Activated B cell treated with CpG ODN at 0.5 μM for 24 hours (primary cell): Measurements from ENCODE around the gene TP73. TPM values are rescaled to one million over a fixed set of nuclear protein-coding genes. Genes with fewer than 3 reads are reported as not detected.

ENCODE experiments used
- ATAC-seq: fragments of 200-7000 bp; cut with Tn5 transposase; one replicate; pipeline ENCODE4 v1.10.0; 2021; ENCODE audit warnings: low read depth, mild to moderate bottlenecking, moderate library complexity
- CTCF ChIA-PET: fragments of 350-600 bp; sonication (Branson Sonifier 250); formaldehyde crosslinking; loops from one replicate; lab custom pipeline; 2021; ENCODE audit warnings: antibody characterized with exemption; lab: Charles Lee
- POLR2A ChIA-PET: fragments of 350-600 bp; sonication (Branson Sonifier 250); formaldehyde crosslinking; loops from one replicate; lab custom pipeline; 2021; ENCODE audit warnings: antibody characterized with exemption; lab: Charles Lee
- DNase-seq: peaks from one replicate; pipeline ENCODE4 v3.0.0; 2022
- H3K27ac Mint-ChIP-seq: one replicate; pipeline ENCODE4 v1.8.0; 2020; ENCODE audit warnings: mixed read lengths
- H3K27me3 Mint-ChIP-seq: one replicate; pipeline ENCODE4 v1.8.0; 2021; ENCODE audit warnings: mixed read lengths
- H3K36me3 Mint-ChIP-seq: one replicate; pipeline ENCODE4 v1.8.0; 2021; ENCODE audit warnings: low read depth, mixed read lengths
- H3K4me1 Mint-ChIP-seq: one replicate; pipeline ENCODE4 v1.8.0; 2021; ENCODE audit warnings: mixed read lengths
- H3K4me3 Mint-ChIP-seq: one replicate; pipeline ENCODE4 v1.8.0; 2020; ENCODE audit warnings: mild to moderate bottlenecking, mixed read lengths
- H3K9me3 Mint-ChIP-seq: one replicate; pipeline ENCODE4 v1.8.0; 2020; ENCODE audit warnings: mixed read lengths
- intact Hi-C: fragments of 100-400 bp; cut with micrococcal nuclease; formaldehyde crosslinking; loops from one replicate; pipeline ENCODE4 v1.15.1; 2024
- total RNA-seq: library from RNA; stranded (reverse); gene quantifications from 2 replicates; pipeline ENCODE4 v1.2.3, GENCODE V29; 2022
- TF ChIP-seq, protein P1 (sequence below): fragments of 200-600 bp; IDR thresholded peaks from one replicate; pipeline ENCODE4 v1.8.0; 2022; ENCODE audit warnings: antibody characterized with exemption, mild to moderate bottlenecking

TP73 gene
- total RNA-seq, 1 donor from 2014 or later = 2.6 TPM

DNA sequence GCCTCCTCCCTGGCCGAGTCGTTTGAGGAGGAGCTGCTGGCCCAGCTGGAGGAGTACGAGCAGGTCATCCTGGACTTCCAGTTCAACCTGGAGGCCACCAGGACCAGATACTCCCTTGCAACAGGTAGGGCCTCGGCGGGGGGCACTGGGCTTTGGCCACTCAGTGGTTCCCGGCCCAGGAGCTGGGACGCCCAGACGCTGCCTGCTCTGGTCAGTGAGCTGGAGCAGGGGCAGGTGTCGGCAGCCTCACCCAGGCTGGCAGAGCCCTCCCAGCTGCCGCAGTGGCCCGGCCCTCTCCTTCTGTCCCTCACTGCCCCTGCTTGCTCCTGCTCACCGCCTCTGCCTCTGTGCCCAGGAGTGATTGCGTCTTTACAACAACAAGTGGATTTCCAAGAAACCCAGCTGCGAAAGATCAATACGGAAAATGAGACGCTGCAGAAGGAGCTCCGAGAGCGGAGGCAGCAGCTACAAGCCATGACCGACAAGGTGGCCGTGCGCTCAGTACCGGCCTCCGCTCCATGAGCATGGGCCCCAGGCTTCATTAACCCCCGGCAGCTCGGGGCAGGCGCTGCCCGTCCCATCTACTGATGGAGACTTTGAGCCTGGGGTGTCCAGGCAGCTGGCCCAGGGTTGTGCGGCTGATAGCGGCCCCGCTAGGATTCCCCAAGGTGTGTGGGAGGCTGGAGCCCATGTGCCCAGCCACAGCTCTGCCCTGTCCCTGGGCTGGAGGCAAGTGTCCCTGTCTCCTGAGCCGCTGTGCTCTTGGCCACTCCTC is 111.2 kb downstream of the TP73 start:
- H3K4me1 Mint-ChIP-seq = no peaks in the 10 kb centered on the region
- ChIA-PET POLR2A (no interaction called here), CTCF (no interaction called here)
- TF ChIP-seq, protein P1, sequence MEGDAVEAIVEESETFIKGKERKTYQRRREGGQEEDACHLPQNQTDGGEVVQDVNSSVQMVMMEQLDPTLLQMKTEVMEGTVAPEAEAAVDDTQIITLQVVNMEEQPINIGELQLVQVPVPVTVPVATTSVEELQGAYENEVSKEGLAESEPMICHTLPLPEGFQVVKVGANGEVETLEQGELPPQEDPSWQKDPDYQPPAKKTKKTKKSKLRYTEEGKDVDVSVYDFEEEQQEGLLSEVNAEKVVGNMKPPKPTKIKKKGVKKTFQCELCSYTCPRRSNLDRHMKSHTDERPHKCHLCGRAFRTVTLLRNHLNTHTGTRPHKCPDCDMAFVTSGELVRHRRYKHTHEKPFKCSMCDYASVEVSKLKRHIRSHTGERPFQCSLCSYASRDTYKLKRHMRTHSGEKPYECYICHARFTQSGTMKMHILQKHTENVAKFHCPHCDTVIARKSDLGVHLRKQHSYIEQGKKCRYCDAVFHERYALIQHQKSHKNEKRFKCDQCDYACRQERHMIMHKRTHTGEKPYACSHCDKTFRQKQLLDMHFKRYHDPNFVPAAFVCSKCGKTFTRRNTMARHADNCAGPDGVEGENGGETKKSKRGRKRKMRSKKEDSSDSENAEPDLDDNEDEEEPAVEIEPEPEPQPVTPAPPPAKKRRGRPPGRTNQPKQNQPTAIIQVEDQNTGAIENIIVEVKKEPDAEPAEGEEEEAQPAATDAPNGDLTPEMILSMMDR = no peak
- DNase-seq (no peak), ATAC-seq (no peak)
- H3K9me3 Mint-ChIP-seq = no peaks in the 10 kb centered on the region
- H3K27me3 Mint-ChIP-seq = peaks cover 32% of the 10 kb centered on the region
- H3K36me3 Mint-ChIP-seq = no peaks in the 10 kb centered on the region
- intact Hi-C loops = no loop called here
- H3K4me3 Mint-ChIP-seq = no peak overlapping the region
- H3K27ac Mint-ChIP-seq = no peak overlapping the region

DNA sequence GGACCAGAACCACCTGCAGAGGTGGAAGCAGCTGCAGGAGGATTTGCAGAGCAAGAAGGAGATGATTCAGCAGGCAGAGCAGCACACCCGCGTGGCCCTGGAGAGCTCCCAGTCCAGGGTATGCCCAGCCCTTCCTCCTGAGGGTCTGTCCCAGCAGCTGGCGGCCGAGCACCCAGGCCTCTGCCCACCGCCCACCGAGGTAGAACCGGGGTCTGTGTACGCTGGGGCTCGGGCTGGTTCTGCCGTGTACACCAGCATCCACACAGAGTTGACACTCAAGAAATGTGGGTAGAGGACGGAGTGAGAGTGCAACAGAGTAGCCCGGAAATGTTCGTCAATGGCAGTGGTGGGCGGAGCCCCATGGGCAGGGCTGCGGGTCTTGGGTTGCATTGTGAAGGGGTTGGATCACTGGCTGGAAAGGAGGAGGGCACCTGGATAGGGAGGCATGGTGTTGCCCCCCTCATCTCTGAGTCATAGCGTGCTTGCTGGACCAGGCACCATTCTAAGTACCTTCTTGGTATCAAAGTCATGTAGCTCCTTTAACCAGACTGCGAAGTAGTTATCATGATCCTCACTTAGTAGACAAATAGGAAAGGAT is 115.1 kb downstream of the TP73 start:
- H3K27me3 Mint-ChIP-seq = peaks cover 10% of the 10 kb centered on the region
- ChIA-PET CTCF (no interaction called here), POLR2A (interaction anchor here (0.6 to 0.7 kb wide), 3 partner anchors 11 to 1134 kb away, joined by 3 to 4 read pairs (median 4); no protein-coding TSS in a partner anchor)
- peaks cover 8% of the 10 kb centered on the region for H3K4me1 Mint-ChIP-seq
- ATAC-seq (no peak), DNase-seq (no peak)
- no peak overlapping the region for H3K4me3 Mint-ChIP-seq
- no peaks in the 10 kb centered on the region for H3K36me3 Mint-ChIP-seq
- intact Hi-C loops = no loop called here
- H3K9me3 Mint-ChIP-seq = no peaks in the 10 kb centered on the region
- TF ChIP-seq, protein P1 = no peak
- H3K27ac Mint-ChIP-seq = no peak overlapping the region

DNA sequence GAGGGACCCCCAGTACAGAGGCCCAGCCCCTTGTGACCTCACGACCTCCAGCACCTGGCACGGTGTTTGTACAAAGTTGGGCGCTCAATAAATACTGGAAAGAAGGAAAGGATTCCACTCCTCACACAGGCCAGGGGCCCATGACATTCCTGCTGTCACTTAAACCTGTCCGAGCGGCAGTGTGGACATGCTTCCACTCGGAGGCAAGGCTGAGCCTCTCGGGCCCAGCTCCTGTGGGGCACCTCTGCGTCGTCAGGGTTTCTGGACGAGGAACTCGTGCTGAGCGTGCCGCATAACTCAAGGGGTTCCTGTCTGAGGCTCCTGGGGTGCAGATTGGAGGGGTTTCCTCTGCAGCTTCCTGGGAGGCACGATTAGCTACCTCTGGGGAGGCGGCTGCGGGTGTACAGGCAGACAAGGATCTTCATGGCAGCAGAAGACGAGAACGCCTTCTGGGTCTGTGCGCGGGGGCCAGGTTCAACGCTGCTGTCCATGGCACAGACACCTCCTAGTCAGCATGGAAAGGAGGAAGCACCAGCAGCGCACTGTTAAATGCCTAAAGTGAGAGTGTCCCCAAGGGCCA is 116.6 kb downstream of the TP73 start:
- H3K9me3 Mint-ChIP-seq = no peaks in the 10 kb centered on the region
- peaks cover 6% of the 10 kb centered on the region for H3K27me3 Mint-ChIP-seq
- peaks cover 8% of the 10 kb centered on the region for H3K4me1 Mint-ChIP-seq
- no peak overlapping the region for H3K27ac Mint-ChIP-seq
- intact Hi-C loops = no loop called here
- CTCF ChIA-PET = no interaction called here
- no peak for DNase-seq
- no peak overlapping the region for H3K4me3 Mint-ChIP-seq
- POLR2A ChIA-PET = no interaction called here
- TF ChIP-seq, protein P1 = no peak
- no peak for ATAC-seq
- H3K36me3 Mint-ChIP-seq = no peaks in the 10 kb centered on the region

DNA sequence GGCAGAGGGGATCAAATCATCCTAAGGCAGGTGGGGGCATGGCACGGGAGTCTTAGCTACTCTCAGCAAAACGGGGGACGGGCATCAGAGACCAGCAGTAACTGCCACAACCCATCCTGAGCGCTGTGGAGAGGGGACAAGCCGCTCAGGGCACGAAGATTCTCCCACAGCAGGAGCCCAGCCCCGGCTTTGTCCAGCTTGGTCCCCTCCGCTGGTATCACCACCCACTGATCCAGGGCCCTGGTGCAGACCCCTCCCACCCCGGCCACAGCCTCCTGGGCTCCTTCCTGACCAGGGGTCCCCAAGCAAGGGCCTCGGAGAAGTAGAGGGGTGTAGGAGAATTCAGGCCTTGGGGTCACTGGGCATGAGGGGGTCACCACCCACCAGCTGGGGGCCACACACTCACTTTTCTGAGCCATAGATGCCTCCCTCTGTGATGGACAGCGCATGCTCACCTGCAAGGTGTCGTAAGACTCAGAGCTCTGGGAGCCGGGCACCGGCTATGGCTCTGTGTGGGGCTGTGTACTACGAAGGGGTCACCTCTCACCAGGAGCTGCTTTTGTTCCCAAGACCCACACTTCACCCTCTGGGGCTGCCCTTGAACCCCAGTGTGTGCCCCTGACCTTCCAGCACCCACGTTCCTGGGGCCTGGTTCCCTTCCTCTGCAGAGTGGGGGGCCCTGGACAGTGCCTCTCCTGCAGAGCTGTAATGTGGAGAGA is 117.9 kb downstream of the TP73 start:
- Mint-ChIP-seq H3K4me1 (peaks cover 11% of the 10 kb centered on the region), H3K27ac (no peak overlapping the region), H3K4me3 (peak overlapping the region; percentile 45), H3K9me3 (no peaks in the 10 kb centered on the region), H3K27me3 (peaks cover 6% of the 10 kb centered on the region), H3K36me3 (no peaks in the 10 kb centered on the region)
- ChIA-PET POLR2A (no interaction called here), CTCF (no interaction called here)
- TF ChIP-seq, protein P1 = no peak
- intact Hi-C loops = no loop called here
- no peak for ATAC-seq
- DNase-seq = no peak
